Fibroblast of skin of right biceps (primary cell): ENCODE data around the gene PRKG1.

Source experiments
- DNase-seq: peaks from one replicate; pipeline ENCODE4 v3.0.0-alpha.2; 2013

Gene PRKG1

GRCh38 chr10:51862149-51862548, 787.9 kb downstream of the PRKG1 start:
- no peak for DNase-seq

- peak; percentile 94 for DNase-seq
Observed at GRCh38 chr10:51867956-51868355, 793.7 kb downstream of the PRKG1 start.

- DNase-seq = no peak
Observed at GRCh38 chr10:51874131-51874530, 799.8 kb downstream of the PRKG1 start.

- no peak for DNase-seq
Observed at GRCh38 chr10:51875610-51876009, 801.3 kb downstream of the PRKG1 start.

GRCh38 chr10:51876503-51876902, 802.2 kb downstream of the PRKG1 start:
- no peak for DNase-seq

- no peak for DNase-seq
Observed at GRCh38 chr10:51876979-51877378, 802.7 kb downstream of the PRKG1 start.

- no peak for DNase-seq
Observed at GRCh38 chr10:51877636-51878035, 803.3 kb downstream of the PRKG1 start.

GRCh38 chr10:51878695-51879094, 804.4 kb downstream of the PRKG1 start:
- DNase-seq = no peak

- peak; percentile 99 for DNase-seq
Observed at GRCh38 chr10:51879238-51879637, 805.0 kb downstream of the PRKG1 start.

GRCh38 chr10:51881213-51881612, 806.9 kb downstream of the PRKG1 start:
- DNase-seq = no peak

- DNase-seq = peak; percentile 80
Observed at GRCh38 chr10:51886438-51887068, 812.3 kb downstream of the PRKG1 start.

GRCh38 chr10:51888263-51888662, 814.0 kb downstream of the PRKG1 start:
- no peak for DNase-seq

GRCh38 chr10:51892313-51892712, 818.0 kb downstream of the PRKG1 start:
- DNase-seq = no peak

GRCh38 chr10:51892965-51893658, 818.8 kb downstream of the PRKG1 start:
- DNase-seq = peak; percentile 6

GRCh38 chr10:51894771-51895578, 820.7 kb downstream of the PRKG1 start:
- peak; percentile 68 for DNase-seq

- peak; percentile 86 for DNase-seq
Observed at GRCh38 chr10:51896849-51897248, 822.6 kb downstream of the PRKG1 start.

GRCh38 chr10:51897560-51897959, 823.3 kb downstream of the PRKG1 start:
- DNase-seq = no peak

GRCh38 chr10:51900180-51900579, 825.9 kb downstream of the PRKG1 start:
- no peak for DNase-seq

- DNase-seq = no peak
Observed at GRCh38 chr10:51903675-51904074, 829.4 kb downstream of the PRKG1 start.

GRCh38 chr10:51905032-51905431, 830.7 kb downstream of the PRKG1 start:
- DNase-seq = no peak

GRCh38 chr10:51907361-51907760, 833.1 kb downstream of the PRKG1 start:
- DNase-seq = no peak

GRCh38 chr10:51910189-51910588, 835.9 kb downstream of the PRKG1 start:
- no peak for DNase-seq

- no peak for DNase-seq
Observed at GRCh38 chr10:51910596-51910995, 836.3 kb downstream of the PRKG1 start.

GRCh38 chr10:51911723-51912122, 837.4 kb downstream of the PRKG1 start:
- no peak for DNase-seq
